ENCODE results near the gene SPRR3. TPM values are rescaled to one million over a fixed set of nuclear protein-coding genes. Genes with fewer than 3 reads are reported as not detected.

Gene SPRR3
- not detected for total RNA-seq

- no peaks in the 10 kb centered on the region for H3K9me3 ChIP-seq (ENCODE audit: low read depth, low read length)
- no peak within 1 kb of the TSS for H3K4me3 ChIP-seq (ENCODE audit: low read length)
- H3K4me1 ChIP-seq (ENCODE audit: insufficient read depth, low read length) = no peaks in the 10 kb centered on the region
- H3K27me3 ChIP-seq (ENCODE audit: insufficient read depth, low read length) = no peaks in the 10 kb centered on the region
Measured at GRCh38 chr1:153001382-153001781, at the start of gene SPRR3. SPRR3 (plus strand) TSS chr1:153001749; CDS start chr1:153003021, 1,272 bp downstream.

GRCh38 chr1:152953761-152954160 is 47.8 kb upstream of the SPRR3 start:
- H3K27me3 ChIP-seq (ENCODE audit: insufficient read depth, low read length) = no peaks in the 10 kb centered on the region
- no peaks in the 10 kb centered on the region for H3K9me3 ChIP-seq (ENCODE audit: low read depth, low read length)
- H3K4me1 ChIP-seq (ENCODE audit: insufficient read depth, low read length) = no peaks in the 10 kb centered on the region
- no peak overlapping the region for H3K4me3 ChIP-seq (ENCODE audit: low read length)

GRCh38 chr1:152954436-152954835 is 47.1 kb upstream of the SPRR3 start:
- H3K4me3 ChIP-seq (ENCODE audit: low read length) = no peak overlapping the region
- no peaks in the 10 kb centered on the region for H3K9me3 ChIP-seq (ENCODE audit: low read depth, low read length)
- H3K4me1 ChIP-seq (ENCODE audit: insufficient read depth, low read length) = no peaks in the 10 kb centered on the region
- H3K27me3 ChIP-seq (ENCODE audit: insufficient read depth, low read length) = no peaks in the 10 kb centered on the region

- H3K9me3 ChIP-seq (ENCODE audit: low read depth, low read length) = no peaks in the 10 kb centered on the region
- H3K4me1 ChIP-seq (ENCODE audit: insufficient read depth, low read length) = no peaks in the 10 kb centered on the region
- H3K27me3 ChIP-seq (ENCODE audit: insufficient read depth, low read length) = no peaks in the 10 kb centered on the region
- H3K4me3 ChIP-seq (ENCODE audit: low read length) = no peak overlapping the region
Measured at GRCh38 chr1:152957561-152957960, 44.0 kb upstream of the SPRR3 start.

- H3K4me3 ChIP-seq (ENCODE audit: low read length) = no peak overlapping the region
- H3K9me3 ChIP-seq (ENCODE audit: low read depth, low read length) = no peaks in the 10 kb centered on the region
- H3K4me1 ChIP-seq (ENCODE audit: insufficient read depth, low read length) = no peaks in the 10 kb centered on the region
- no peaks in the 10 kb centered on the region for H3K27me3 ChIP-seq (ENCODE audit: insufficient read depth, low read length)
Measured at GRCh38 chr1:152959273-152959672, 42.3 kb upstream of the SPRR3 start.

GRCh38 chr1:152959801-152960451 is 41.6 kb upstream of the SPRR3 start:
- Histone ChIP-seq H3K4me3 (ENCODE audit: low read length) (no peak overlapping the region), H3K9me3 (ENCODE audit: low read depth, low read length) (no peaks in the 10 kb centered on the region), H3K27me3 (ENCODE audit: insufficient read depth, low read length) (no peaks in the 10 kb centered on the region), H3K4me1 (ENCODE audit: insufficient read depth, low read length) (no peaks in the 10 kb centered on the region)

GRCh38 chr1:152960452-152961044 is 41.0 kb upstream of the SPRR3 start:
- Histone ChIP-seq H3K4me3 (ENCODE audit: low read length) (no peak overlapping the region), H3K4me1 (ENCODE audit: insufficient read depth, low read length) (no peaks in the 10 kb centered on the region), H3K27me3 (ENCODE audit: insufficient read depth, low read length) (no peaks in the 10 kb centered on the region), H3K9me3 (ENCODE audit: low read depth, low read length) (no peaks in the 10 kb centered on the region)

- Histone ChIP-seq H3K4me3 (ENCODE audit: low read length) (no peak overlapping the region), H3K9me3 (ENCODE audit: low read depth, low read length) (no peaks in the 10 kb centered on the region), H3K27me3 (ENCODE audit: insufficient read depth, low read length) (no peaks in the 10 kb centered on the region), H3K4me1 (ENCODE audit: insufficient read depth, low read length) (no peaks in the 10 kb centered on the region)
Measured at GRCh38 chr1:152961226-152961891, 40.2 kb upstream of the SPRR3 start.

GRCh38 chr1:152962876-152963415 is 38.6 kb upstream of the SPRR3 start:
- Histone ChIP-seq H3K27me3 (ENCODE audit: insufficient read depth, low read length) (no peaks in the 10 kb centered on the region), H3K9me3 (ENCODE audit: low read depth, low read length) (no peaks in the 10 kb centered on the region), H3K4me1 (ENCODE audit: insufficient read depth, low read length) (no peaks in the 10 kb centered on the region), H3K4me3 (ENCODE audit: low read length) (no peak overlapping the region)

GRCh38 chr1:152964536-152964935 is 37.0 kb upstream of the SPRR3 start:
- H3K27me3 ChIP-seq (ENCODE audit: insufficient read depth, low read length) = no peaks in the 10 kb centered on the region
- H3K9me3 ChIP-seq (ENCODE audit: low read depth, low read length) = no peaks in the 10 kb centered on the region
- no peaks in the 10 kb centered on the region for H3K4me1 ChIP-seq (ENCODE audit: insufficient read depth, low read length)
- H3K4me3 ChIP-seq (ENCODE audit: low read length) = no peak overlapping the region

- no peaks in the 10 kb centered on the region for H3K27me3 ChIP-seq (ENCODE audit: insufficient read depth, low read length)
- no peak overlapping the region for H3K4me3 ChIP-seq (ENCODE audit: low read length)
- H3K4me1 ChIP-seq (ENCODE audit: insufficient read depth, low read length) = no peaks in the 10 kb centered on the region
- no peaks in the 10 kb centered on the region for H3K9me3 ChIP-seq (ENCODE audit: low read depth, low read length)
Measured at GRCh38 chr1:152965853-152966252, 35.7 kb upstream of the SPRR3 start.

GRCh38 chr1:152967201-152967600 is 34.3 kb upstream of the SPRR3 start:
- H3K9me3 ChIP-seq (ENCODE audit: low read depth, low read length) = no peaks in the 10 kb centered on the region
- H3K4me1 ChIP-seq (ENCODE audit: insufficient read depth, low read length) = no peaks in the 10 kb centered on the region
- no peaks in the 10 kb centered on the region for H3K27me3 ChIP-seq (ENCODE audit: insufficient read depth, low read length)
- H3K4me3 ChIP-seq (ENCODE audit: low read length) = no peak overlapping the region

GRCh38 chr1:152968248-152968647 is 33.3 kb upstream of the SPRR3 start:
- H3K4me3 ChIP-seq (ENCODE audit: low read length) = no peak overlapping the region
- H3K27me3 ChIP-seq (ENCODE audit: insufficient read depth, low read length) = no peaks in the 10 kb centered on the region
- no peaks in the 10 kb centered on the region for H3K4me1 ChIP-seq (ENCODE audit: insufficient read depth, low read length)
- no peaks in the 10 kb centered on the region for H3K9me3 ChIP-seq (ENCODE audit: low read depth, low read length)

GRCh38 chr1:152969036-152969435 is 32.5 kb upstream of the SPRR3 start:
- Histone ChIP-seq H3K9me3 (ENCODE audit: low read depth, low read length) (no peaks in the 10 kb centered on the region), H3K4me3 (ENCODE audit: low read length) (no peak overlapping the region), H3K27me3 (ENCODE audit: insufficient read depth, low read length) (no peaks in the 10 kb centered on the region), H3K4me1 (ENCODE audit: insufficient read depth, low read length) (no peaks in the 10 kb centered on the region)

- Histone ChIP-seq H3K4me1 (ENCODE audit: insufficient read depth, low read length) (no peaks in the 10 kb centered on the region), H3K4me3 (ENCODE audit: low read length) (no peak within 1 kb of the TSS), H3K9me3 (ENCODE audit: low read depth, low read length) (no peaks in the 10 kb centered on the region), H3K27me3 (ENCODE audit: insufficient read depth, low read length) (no peaks in the 10 kb centered on the region)
Measured at GRCh38 chr1:152970495-152970894, 31.1 kb upstream of the SPRR3 start, which contains the start of gene SPRR4. SPRR4 (plus strand) TSS chr1:152970648; CDS start chr1:152971891, 1,243 bp downstream.
